K562 (cell line): ENCODE data around the gene SULT2B1. TPM values are rescaled to one million over a fixed set of nuclear protein-coding genes. Genes with fewer than 3 reads are reported as not detected.

ENCODE experiments used
- ATAC-seq: fragments of 200-7000 bp; cut with Tn5 transposase; 3 replicates; pipeline ENCODE4 v1.9.1; 2020; ENCODE audit warnings: moderate library complexity
- BruUV-seq: library from RNA; stranded (reverse); fragments of 400-500 nt; replicated peaks from 2 replicates; lab custom pipeline; 2021; lab: Mats Ljungman, UMichigan
- CTCF ChIA-PET: fragments of 300-600 bp; formaldehyde crosslinking; extraction: SDS; loops from one replicate; lab custom pipeline; 2021; ENCODE audit warnings: low intra/inter-chr PET ratio; lab: Yijun Ruan, JAX
- POLR2A ChIA-PET: fragments of 300-600, 350-650 bp; sonication (Branson Sonifier 250); formaldehyde crosslinking; extraction: SDS; loops from one replicate; lab custom pipeline; 2021; ENCODE audit warnings: antibody characterized with exemption, inconsistent platforms; lab: Yijun Ruan, JAX
- DNase-seq, 4 experiments: peaks; one replicate each; pipeline versions ENCODE4 v3.0.0 to v3.0.0-alpha.2; 2011 to 2018; ENCODE audit warnings: low spot score in 3 of 4, mixed read lengths in 3 of 4; ENCODE audit errors: extremely low read depth in 1 of 4
- FAIRE-seq: peaks from 2 replicates; lab custom pipeline; 2011; peaks lifted over from hg19 to GRCh38; lab: Jason Lieb, UNC
- H2AFZ ChIP-seq: 2 replicates; pipeline ENCODE4 v1.6.0; 2011; ENCODE audit warnings: low read depth, low read length, control low read depth, inconsistent platforms
- H3K27ac ChIP-seq: fragments of 200-600 bp; 3 replicates; pipeline ENCODE4 v1.8.0; 2011; ENCODE audit warnings: low read depth, mild to moderate bottlenecking, control low read depth, inconsistent platforms, low read length, moderate library complexity, mixed read lengths; ENCODE audit errors: extremely low read depth
- H3K27me3 ChIP-seq, 2 experiments: fragments of 300-600 bp in 1 of 2; 2 replicates in 1 of 2; 3 replicates in 1 of 2; pipeline versions ENCODE4 v1.6.0 to v1.8.0; 2011; ENCODE audit warnings: inconsistent platforms in 2 of 2, low read length in 2 of 2, mild to moderate bottlenecking in 1 of 2, mixed read lengths in 1 of 2, moderate library complexity in 1 of 2; ENCODE audit not compliant: control insufficient read depth in 2 of 2, insufficient read depth in 2 of 2
- H3K36me3 ChIP-seq: fragments of 300-600 bp; 3 replicates; pipeline ENCODE4 v1.8.0; 2011; ENCODE audit warnings: mild to moderate bottlenecking, low read length, inconsistent platforms; ENCODE audit not compliant: control insufficient read depth, insufficient read depth
- H3K4me1 ChIP-seq, 2 experiments: fragments of 200-600 bp in 1 of 2; replicated peaks in 1 of 2; 2 replicates in 1 of 2; 3 replicates in 1 of 2; pipeline versions ENCODE4 v1.5.1 to v1.8.0; 2011; ENCODE audit warnings: inconsistent platforms in 2 of 2, low read length in 2 of 2, mild to moderate bottlenecking in 1 of 2, mixed read lengths in 1 of 2, moderate library complexity in 1 of 2; ENCODE audit not compliant: control insufficient read depth in 2 of 2, insufficient read depth in 2 of 2
- H3K4me2 ChIP-seq: 2 replicates; pipeline ENCODE4 v1.6.1; 2011; ENCODE audit warnings: low read length, control low read depth, inconsistent platforms, mixed read lengths; ENCODE audit not compliant: insufficient read depth
- H3K4me3 ChIP-seq: fragments of 200-600 bp; sonication (generic), shearing (Covaris generic); 2 replicates; pipeline ENCODE4 v1.5.1; 2016; ENCODE audit warnings: control low read depth, inconsistent platforms
- H3K79me2 ChIP-seq: fragments of 200-600 bp; 3 replicates; pipeline ENCODE4 v1.8.0; 2011; ENCODE audit warnings: low read length, inconsistent platforms; ENCODE audit not compliant: control insufficient read depth, insufficient read depth
- H3K9ac ChIP-seq, 2 experiments: 2 replicates each; pipeline versions ENCODE4 v1.6.0 to v1.6.1; 2011; ENCODE audit warnings: low read depth in 2 of 2, low read length in 2 of 2, control low read depth in 1 of 2, inconsistent platforms in 1 of 2, mild to moderate bottlenecking in 1 of 2, mixed read lengths in 1 of 2; ENCODE audit not compliant: insufficient read depth in 1 of 2
- H3K9me1 ChIP-seq: one replicate; pipeline ENCODE4 v1.6.0; 2011; ENCODE audit warnings: inconsistent platforms, mild to moderate bottlenecking, low read length, moderate library complexity; ENCODE audit not compliant: control insufficient read depth, insufficient read depth
- H3K9me3 ChIP-seq: replicated peaks from 2 replicates; pipeline ENCODE4 v1.5.1; 2011; ENCODE audit warnings: low read depth, low read length, inconsistent platforms; ENCODE audit not compliant: control insufficient read depth, insufficient read depth
- H4K20me1 ChIP-seq: replicated peaks from 2 replicates; pipeline ENCODE4 v1.6.1; 2011; ENCODE audit warnings: low read length, inconsistent platforms, mixed read lengths; ENCODE audit not compliant: control insufficient read depth, insufficient read depth
- CBX1 ChIP-seq: sonication (generic); IDR thresholded peaks from 2 replicates; pipeline ENCODE4 v1.6.1; 2016; ENCODE audit warnings: antibody characterized with exemption, low read depth, mild to moderate bottlenecking
- NFXL1 ChIP-seq: fragments of 450-650 bp; formaldehyde crosslinking; IDR thresholded peaks from 2 replicates; pipeline ENCODE4 v1.4.0; 2021; ENCODE audit warnings: mild to moderate bottlenecking
- POLR2AphosphoS5 ChIP-seq: IDR thresholded peaks from 2 replicates; pipeline ENCODE4 v1.6.1; 2011; ENCODE audit warnings: mild to moderate bottlenecking, low read depth, low read length, moderate library complexity; ENCODE audit not compliant: control insufficient read depth, insufficient read depth
- PRMT5 ChIP-seq: sonication (generic); formaldehyde crosslinking; IDR thresholded peaks from 2 replicates; pipeline ENCODE4 v1.5.0; 2020; ENCODE audit warnings: missing genetic modification reagents
- ZBTB17 ChIP-seq: fragments of 450-650 bp; formaldehyde crosslinking; IDR thresholded peaks from 2 replicates; pipeline ENCODE4 v1.4.0; 2020; ENCODE audit warnings: mild to moderate bottlenecking
- ZFP36 ChIP-seq: fragments of 150-350 bp; IDR thresholded peaks from 2 replicates; pipeline ENCODE4 v1.6.1; 2018; ENCODE audit warnings: low read length, low read depth; ENCODE audit not compliant: partially characterized antibody
- ZNF3 ChIP-seq: fragments of 250-450 bp; sonication (Bioruptor Pico); IDR thresholded peaks from 2 replicates; pipeline ENCODE4 v1.5.0; 2021; ENCODE audit warnings: mild to moderate bottlenecking, moderate library complexity
- ZNF354B ChIP-seq: fragments of 250-450 bp; sonication (Bioruptor Pico); IDR thresholded peaks from 2 replicates; pipeline ENCODE4 v1.4.0; 2020
- ZNF436 ChIP-seq: fragments of 250-450, 450-650 bp; sonication (Bioruptor Pico); formaldehyde crosslinking; IDR thresholded peaks from 2 replicates; pipeline ENCODE4 v1.7.0; 2020; ENCODE audit warnings: mild to moderate bottlenecking
- ZNF79 ChIP-seq: fragments of 250-450 bp; sonication (Bioruptor Pico); IDR thresholded peaks from 2 replicates; pipeline ENCODE4 v1.4.0; 2020; ENCODE audit warnings: low read depth, mild to moderate bottlenecking, moderate library complexity
- WGBS: fragments of 100-300 bp; shearing (Covaris generic); methylation state at CpG from one replicate; pipeline ENCODE4 v1.1.6; 2016; ENCODE audit warnings: low coverage, mixed read lengths; ENCODE audit not compliant: insufficient coverage; ENCODE audit errors: missing lambda C conversion rate; 5-methylcytosine and 5-hydroxymethylcytosine counted together
- in situ Hi-C: fragments of 300-500 bp; cut with MboI; formaldehyde crosslinking; loops from 4 replicates; pipeline ENCODE4 v1.15.0; 2018; ENCODE audit warnings: inconsistent platforms, mixed read lengths
- intact Hi-C: fragments of 100-400 bp; cut with micrococcal nuclease; formaldehyde crosslinking; loops from 2 replicates; pipeline ENCODE4 v1.14.2; 2022
- polyA plus RNA-seq, 8 experiments: library from polyadenylated mRNA; depleted of rRNA in 4 of 8; stranded (reverse) in 5 of 8; unstranded in 3 of 8; fragments of >200 nt; fragmentation: Nextera tagmentation in 2 of 8; fragmentation: Illumina TruSeq in 1 of 8; extraction: Ambion mirVana in 2 of 8; extraction: Trizol in 1 of 8; gene quantifications; 2 replicates each; pipeline versions ENCODE4 v1.2.1 to v1.2.3, GENCODE V29; 2011 to 2014; ENCODE audit warnings: inconsistent platforms in 1 of 8, missing spikeins in 1 of 8
- total RNA-seq, 7 experiments: library from RNA; depleted of rRNA in 6 of 7; stranded (reverse); fragments of >200 nt in 6 of 7; fragmentation: Illumina TruSeq in 2 of 7; extraction: Trizol in 2 of 7; gene quantifications; 2 replicates each; pipeline versions ENCODE4 v1.2.1 to v1.2.3, GENCODE V29; 2011 to 2021; ENCODE audit warnings: low replicate concordance in 1 of 7
- TF ChIP-seq, protein P1 (sequence below), 2 experiments: fragments of 450-650 bp in 1 of 2; sonication (generic) in 1 of 2; formaldehyde crosslinking; conservative IDR thresholded peaks; 2 replicates each; pipeline versions ENCODE4 v1.4.0 to v1.8.1; 2020 to 2022; ENCODE audit warnings: mild to moderate bottlenecking in 1 of 2, missing genetic modification reagents in 1 of 2
- TF ChIP-seq, protein P2 (sequence below): IDR thresholded peaks from 2 replicates; pipeline ENCODE4 v1.6.1; 2011; ENCODE audit not compliant: insufficient read length; ENCODE audit errors: extremely low read depth
- TF ChIP-seq, protein P3 (sequence below): fragments of 450-650 bp; IDR thresholded peaks from 2 replicates; pipeline ENCODE4 v1.6.1; 2016; ENCODE audit warnings: low read depth

Gene SULT2B1
- total and polyA plus RNA-seq, 9 of the 15 experiments (the other 6 are each of a cell fraction or from before 2014, with no cell fraction given): 0.09 to 0.62 (median 0.22) TPM; not detected in 2

DNA sequence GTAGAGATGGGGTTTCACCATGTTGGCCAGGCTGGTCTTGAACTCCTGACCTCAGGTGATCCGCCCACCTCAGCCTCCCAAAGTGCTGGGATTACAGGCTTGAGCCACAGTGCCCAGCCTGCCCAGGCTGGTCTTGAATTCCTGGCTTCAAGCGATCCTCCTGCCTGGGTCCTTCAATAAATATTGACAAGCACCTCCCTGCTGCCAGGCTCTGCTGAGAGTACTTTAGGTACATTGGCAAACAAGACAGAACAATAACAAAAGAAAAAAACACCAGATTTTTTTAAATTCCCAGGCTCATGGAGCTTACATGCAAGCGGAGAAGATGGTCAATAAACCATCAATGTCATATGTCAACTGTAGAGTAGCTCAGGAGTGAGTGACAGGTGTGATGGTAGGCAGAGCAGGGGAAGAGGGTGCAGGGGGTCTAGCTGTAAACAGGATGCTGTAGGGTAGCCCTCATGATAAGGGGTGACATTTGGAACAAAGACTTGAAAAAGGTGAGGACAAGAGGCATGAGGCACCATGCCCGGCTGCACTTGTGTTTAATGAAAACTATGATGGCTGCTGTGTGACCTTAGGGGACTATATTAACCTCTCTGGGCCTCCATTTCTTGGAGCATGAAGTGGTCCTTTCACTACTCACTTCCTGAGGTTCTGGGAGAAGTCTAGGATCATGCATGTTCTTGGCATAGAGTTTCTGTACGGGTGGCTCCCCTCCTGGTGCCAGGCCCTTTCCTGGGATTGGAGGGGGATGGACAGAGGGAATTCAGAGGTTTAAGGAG is 19.6 kb downstream of the SULT2B1 start:
- H3K79me2 ChIP-seq: no peaks in the 10 kb centered on the region
- POLR2A ChIA-PET: no interaction called here
- ATAC-seq: no peak
- in situ Hi-C loops: no loop called here
- CTCF ChIA-PET: no interaction called here
- H3K9me1 ChIP-seq: no peaks in the 10 kb centered on the region
- 25% methylated on average over 5 of the region's 5 CpGs for WGBS
- peaks cover 16 to 17% of the 10 kb centered on the region in 2 experiments; a peak in 4 of 5 replicates for H3K4me1 ChIP-seq
- BruUV-seq: no TSS peak
- no peak overlapping the region for H2AFZ ChIP-seq
- no peak for DNase-seq
- no peaks in the 10 kb centered on the region for H4K20me1 ChIP-seq
- no peak overlapping the region for H3K27ac ChIP-seq
- intact Hi-C loops: no loop called here
- H3K9me3 ChIP-seq: no peaks in the 10 kb centered on the region
- H3K27me3 ChIP-seq: no peaks in the 10 kb centered on the region
- FAIRE-seq: no peak
- no peak overlapping the region for H3K4me3 ChIP-seq
- no peak overlapping the region for H3K9ac ChIP-seq
- H3K36me3 ChIP-seq: no peaks in the 10 kb centered on the region
- no peak overlapping the region for H3K4me2 ChIP-seq
- TF ChIP-seq, protein P1, sequence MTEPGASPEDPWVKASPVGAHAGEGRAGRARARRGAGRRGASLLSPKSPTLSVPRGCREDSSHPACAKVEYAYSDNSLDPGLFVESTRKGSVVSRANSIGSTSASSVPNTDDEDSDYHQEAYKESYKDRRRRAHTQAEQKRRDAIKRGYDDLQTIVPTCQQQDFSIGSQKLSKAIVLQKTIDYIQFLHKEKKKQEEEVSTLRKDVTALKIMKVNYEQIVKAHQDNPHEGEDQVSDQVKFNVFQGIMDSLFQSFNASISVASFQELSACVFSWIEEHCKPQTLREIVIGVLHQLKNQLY (CRISPR knock-in tag; conservative IDR thresholded peaks at IDR 0.05): no peak
- TF ChIP-seq ZNF436 (no peak), ZBTB17 (CRISPR knock-in tag) (no peak), ZNF3 (CRISPR knock-in tag) (no peak), POLR2AphosphoS5 (no peak), NFXL1 (no peak), PRMT5 (CRISPR knock-in tag) (no peak), ZNF79 (CRISPR knock-in tag) (no peak), CBX1 (peak; percentile 50; the same call in 1 of the 2 replicates), ZNF354B (CRISPR knock-in tag) (no peak), ZFP36 (peak; percentile 91)
- TF ChIP-seq, protein P2, sequence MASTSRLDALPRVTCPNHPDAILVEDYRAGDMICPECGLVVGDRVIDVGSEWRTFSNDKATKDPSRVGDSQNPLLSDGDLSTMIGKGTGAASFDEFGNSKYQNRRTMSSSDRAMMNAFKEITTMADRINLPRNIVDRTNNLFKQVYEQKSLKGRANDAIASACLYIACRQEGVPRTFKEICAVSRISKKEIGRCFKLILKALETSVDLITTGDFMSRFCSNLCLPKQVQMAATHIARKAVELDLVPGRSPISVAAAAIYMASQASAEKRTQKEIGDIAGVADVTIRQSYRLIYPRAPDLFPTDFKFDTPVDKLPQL: no peak
- TF ChIP-seq, protein P3, sequence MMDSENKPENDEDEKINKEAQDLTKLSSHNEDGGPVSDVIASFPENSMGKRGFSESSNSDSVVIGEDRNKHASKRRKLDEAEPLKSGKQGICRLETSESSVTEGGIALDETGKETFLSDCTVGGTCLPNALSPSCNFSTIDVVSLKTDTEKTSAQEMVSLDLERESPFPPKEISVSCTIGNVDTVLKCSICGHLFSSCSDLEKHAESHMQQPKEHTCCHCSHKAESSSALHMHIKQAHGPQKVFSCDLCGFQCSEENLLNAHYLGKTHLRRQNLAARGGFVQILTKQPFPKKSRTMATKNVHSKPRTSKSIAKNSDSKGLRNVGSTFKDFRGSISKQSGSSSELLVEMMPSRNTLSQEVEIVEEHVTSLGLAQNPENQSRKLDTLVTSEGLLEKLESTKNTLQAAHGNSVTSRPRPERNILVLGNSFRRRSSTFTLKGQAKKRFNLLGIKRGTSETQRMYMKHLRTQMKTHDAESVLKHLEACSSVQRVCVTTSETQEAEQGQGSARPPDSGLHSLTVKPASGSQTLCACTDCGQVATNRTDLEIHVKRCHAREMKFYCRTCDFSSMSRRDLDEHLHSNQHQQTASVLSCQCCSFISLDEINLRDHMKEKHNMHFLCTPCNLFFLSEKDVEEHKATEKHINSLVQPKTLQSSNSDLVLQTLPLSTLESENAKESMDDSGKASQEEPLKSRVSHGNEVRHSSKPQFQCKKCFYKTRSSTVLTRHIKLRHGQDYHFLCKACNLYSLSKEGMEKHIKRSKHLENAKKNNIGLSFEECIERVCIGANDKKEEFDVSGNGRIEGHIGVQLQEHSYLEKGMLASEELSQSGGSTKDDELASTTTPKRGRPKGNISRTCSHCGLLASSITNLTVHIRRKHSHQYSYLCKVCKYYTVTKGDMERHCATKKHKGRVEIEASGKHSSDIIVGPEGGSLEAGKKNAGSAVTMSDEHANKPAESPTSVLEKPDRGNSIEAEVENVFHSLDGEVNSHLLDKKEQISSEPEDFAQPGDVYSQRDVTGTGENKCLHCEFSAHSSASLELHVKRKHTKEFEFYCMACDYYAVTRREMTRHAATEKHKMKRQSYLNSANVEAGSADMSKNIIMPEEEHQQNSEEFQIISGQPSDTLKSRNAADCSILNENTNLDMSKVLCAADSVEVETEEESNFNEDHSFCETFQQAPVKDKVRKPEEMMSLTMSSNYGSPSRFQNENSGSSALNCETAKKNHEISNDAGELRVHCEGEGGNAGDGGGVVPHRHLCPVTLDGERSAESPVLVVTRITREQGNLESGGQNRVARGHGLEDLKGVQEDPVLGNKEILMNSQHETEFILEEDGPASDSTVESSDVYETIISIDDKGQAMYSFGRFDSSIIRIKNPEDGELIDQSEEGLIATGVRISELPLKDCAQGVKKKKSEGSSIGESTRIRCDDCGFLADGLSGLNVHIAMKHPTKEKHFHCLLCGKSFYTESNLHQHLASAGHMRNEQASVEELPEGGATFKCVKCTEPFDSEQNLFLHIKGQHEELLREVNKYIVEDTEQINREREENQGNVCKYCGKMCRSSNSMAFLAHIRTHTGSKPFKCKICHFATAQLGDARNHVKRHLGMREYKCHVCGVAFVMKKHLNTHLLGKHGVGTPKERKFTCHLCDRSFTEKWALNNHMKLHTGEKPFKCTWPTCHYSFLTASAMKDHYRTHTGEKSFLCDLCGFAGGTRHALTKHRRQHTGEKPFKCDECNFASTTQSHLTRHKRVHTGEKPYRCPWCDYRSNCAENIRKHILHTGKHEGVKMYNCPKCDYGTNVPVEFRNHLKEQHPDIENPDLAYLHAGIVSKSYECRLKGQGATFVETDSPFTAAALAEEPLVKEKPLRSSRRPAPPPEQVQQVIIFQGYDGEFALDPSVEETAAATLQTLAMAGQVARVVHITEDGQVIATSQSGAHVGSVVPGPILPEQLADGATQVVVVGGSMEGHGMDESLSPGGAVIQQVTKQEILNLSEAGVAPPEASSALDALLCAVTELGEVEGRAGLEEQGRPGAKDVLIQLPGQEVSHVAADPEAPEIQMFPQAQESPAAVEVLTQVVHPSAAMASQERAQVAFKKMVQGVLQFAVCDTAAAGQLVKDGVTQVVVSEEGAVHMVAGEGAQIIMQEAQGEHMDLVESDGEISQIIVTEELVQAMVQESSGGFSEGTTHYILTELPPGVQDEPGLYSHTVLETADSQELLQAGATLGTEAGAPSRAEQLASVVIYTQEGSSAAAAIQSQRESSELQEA: no peak
